HepG2 (cell line): ENCODE results near the gene LRRC3C. TPM values are rescaled to one million over a fixed set of nuclear protein-coding genes. Genes with fewer than 3 reads are reported as not detected.

Experiments used
- BRCA1 ChIP-seq: sonication (generic); formaldehyde crosslinking; IDR thresholded peaks from 2 replicates; pipeline ENCODE4 v1.4.0; 2020; ENCODE audit warnings: missing genetic modification reagents
- RFX3 ChIP-seq: IDR thresholded peaks from 2 replicates; pipeline ENCODE4 v1.6.1; 2016; ENCODE audit warnings: missing biosample characterization, missing genetic modification reagents
- SOX6 ChIP-seq, 2 experiments: fragments of 450-650 bp in 1 of 2; sonication (generic) in 1 of 2; formaldehyde crosslinking in 1 of 2; IDR thresholded peaks; 2 replicates each; pipeline versions ENCODE4 v1.4.0 to v1.6.1; 2017 to 2020; ENCODE audit warnings: antibody characterized with exemption in 1 of 2, mild to moderate bottlenecking in 1 of 2, missing genetic modification reagents in 1 of 2
- TARDBP ChIP-seq: sonication (generic); formaldehyde crosslinking; IDR thresholded peaks from 2 replicates; pipeline ENCODE4 v1.8.0; 2022; ENCODE audit warnings: mild to moderate bottlenecking, missing genetic modification reagents
- ZFY ChIP-seq: sonication (generic); formaldehyde crosslinking; IDR thresholded peaks from 2 replicates; pipeline ENCODE4 v1.4.0; 2020; ENCODE audit warnings: missing genetic modification reagents
- ZHX2 ChIP-seq, 2 experiments: sonication (generic) in 1 of 2; formaldehyde crosslinking in 1 of 2; IDR thresholded peaks; 2 replicates each; pipeline versions ENCODE4 v1.6.1 to v1.9.0; 2014 to 2022; ENCODE audit warnings: antibody characterized with exemption in 1 of 2, borderline replicate concordance in 1 of 2, inconsistent platforms in 1 of 2, low read depth in 1 of 2, missing genetic modification reagents in 1 of 2
- ZNF17 ChIP-seq: sonication (generic); formaldehyde crosslinking; IDR thresholded peaks from 2 replicates; pipeline ENCODE4 v1.5.0; 2020; ENCODE audit warnings: mild to moderate bottlenecking, missing genetic modification reagents
- ZNF292 ChIP-seq: sonication (generic); formaldehyde crosslinking; IDR thresholded peaks from 2 replicates; pipeline ENCODE4 v1.8.1; 2022; ENCODE audit warnings: mild to moderate bottlenecking, low read depth, missing genetic modification reagents, borderline replicate concordance
- ZNF350 ChIP-seq: sonication (generic); formaldehyde crosslinking; IDR thresholded peaks from 2 replicates; pipeline ENCODE4 v1.4.0; 2020; ENCODE audit warnings: mild to moderate bottlenecking, low read depth, missing genetic modification reagents, borderline replicate concordance
- ZNF547 ChIP-seq: sonication (generic); formaldehyde crosslinking; IDR thresholded peaks from 2 replicates; pipeline ENCODE4 v1.5.1; 2020; ENCODE audit warnings: mild to moderate bottlenecking, missing genetic modification reagents
- polyA plus RNA-seq, 8 experiments: library from polyadenylated mRNA; depleted of rRNA in 3 of 8; stranded (reverse) in 7 of 8; unstranded in 1 of 8; fragments of >200 nt; fragmentation: Illumina TruSeq in 4 of 8; extraction: Trizol in 4 of 8; gene quantifications; 2 replicates each; pipeline versions ENCODE4 v1.2.1 to v1.2.3, GENCODE V29; 2011 to 2016; ENCODE audit warnings: low read depth in 4 of 8, missing spikeins in 1 of 8, mixed read lengths in 1 of 8; ENCODE audit not compliant: insufficient read depth in 1 of 8
- total RNA-seq, 5 experiments: library from RNA; depleted of rRNA; stranded (reverse); fragments of >200 nt; fragmentation: Illumina TruSeq; extraction: Trizol; gene quantifications; 2 replicates each; pipeline ENCODE4 v1.2.3, GENCODE V29; 2016; ENCODE audit warnings: low read depth in 1 of 5
- TF ChIP-seq, protein P1 (sequence below): sonication (generic); formaldehyde crosslinking; IDR thresholded peaks from 2 replicates; pipeline ENCODE4; 2020; ENCODE audit warnings: missing genetic modification reagents, mild to moderate bottlenecking, borderline replicate concordance
- TF ChIP-seq, protein P2 (sequence below): sonication (generic); formaldehyde crosslinking; IDR thresholded peaks from 2 replicates; pipeline ENCODE4 v1.9.0; 2021; ENCODE audit warnings: missing genetic modification reagents, borderline replicate concordance
- TF ChIP-seq, protein P3 (sequence below): sonication (generic); formaldehyde crosslinking; IDR thresholded peaks from 2 replicates; pipeline ENCODE4 v1.4.0; 2020; ENCODE audit warnings: mild to moderate bottlenecking, missing genetic modification reagents

Gene LRRC3C
- total and polyA plus RNA-seq, 2 of the 13 experiments (the other 11 are each of a cell fraction or from before 2014, with no cell fraction given) = 0.17 TPM; not detected in 1

- TF ChIP-seq SOX6 (IDR thresholded peaks at IDR 0.05) (no peak), SOX6 (CRISPR knock-in tag; IDR thresholded peaks at IDR 0.05) (peak; percentile 93), RFX3 (peak; percentile 50; the same call in 1 of the 2 replicates), ZNF547 (CRISPR knock-in tag) (peak; percentile 87), BRCA1 (CRISPR knock-in tag) (peak; percentile 99), ZFY (peak; percentile 93), ZNF350 (CRISPR knock-in tag) (peak; percentile 81), ZNF17 (peak; percentile 42; the same call in 1 of the 2 replicates), ZNF292 (CRISPR knock-in tag) (peak; percentile 78; the same call in 1 of the 2 replicates), TARDBP (CRISPR knock-in tag) (peak; percentile 99), ZHX2 (IDR thresholded peaks at IDR 0.05; ENCODE audit: low read depth) (no peak), ZHX2 (CRISPR knock-in tag; IDR thresholded peaks at IDR 0.05; ENCODE audit: borderline replicate concordance) (peak; percentile 86; the same call in 1 of the 2 replicates)
- TF ChIP-seq, protein P1, sequence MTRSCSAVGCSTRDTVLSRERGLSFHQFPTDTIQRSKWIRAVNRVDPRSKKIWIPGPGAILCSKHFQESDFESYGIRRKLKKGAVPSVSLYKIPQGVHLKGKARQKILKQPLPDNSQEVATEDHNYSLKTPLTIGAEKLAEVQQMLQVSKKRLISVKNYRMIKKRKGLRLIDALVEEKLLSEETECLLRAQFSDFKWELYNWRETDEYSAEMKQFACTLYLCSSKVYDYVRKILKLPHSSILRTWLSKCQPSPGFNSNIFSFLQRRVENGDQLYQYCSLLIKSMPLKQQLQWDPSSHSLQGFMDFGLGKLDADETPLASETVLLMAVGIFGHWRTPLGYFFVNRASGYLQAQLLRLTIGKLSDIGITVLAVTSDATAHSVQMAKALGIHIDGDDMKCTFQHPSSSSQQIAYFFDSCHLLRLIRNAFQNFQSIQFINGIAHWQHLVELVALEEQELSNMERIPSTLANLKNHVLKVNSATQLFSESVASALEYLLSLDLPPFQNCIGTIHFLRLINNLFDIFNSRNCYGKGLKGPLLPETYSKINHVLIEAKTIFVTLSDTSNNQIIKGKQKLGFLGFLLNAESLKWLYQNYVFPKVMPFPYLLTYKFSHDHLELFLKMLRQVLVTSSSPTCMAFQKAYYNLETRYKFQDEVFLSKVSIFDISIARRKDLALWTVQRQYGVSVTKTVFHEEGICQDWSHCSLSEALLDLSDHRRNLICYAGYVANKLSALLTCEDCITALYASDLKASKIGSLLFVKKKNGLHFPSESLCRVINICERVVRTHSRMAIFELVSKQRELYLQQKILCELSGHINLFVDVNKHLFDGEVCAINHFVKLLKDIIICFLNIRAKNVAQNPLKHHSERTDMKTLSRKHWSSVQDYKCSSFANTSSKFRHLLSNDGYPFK (CRISPR knock-in tag) = peak; percentile 57; the same call in 1 of the 2 replicates
- TF ChIP-seq, protein P2, sequence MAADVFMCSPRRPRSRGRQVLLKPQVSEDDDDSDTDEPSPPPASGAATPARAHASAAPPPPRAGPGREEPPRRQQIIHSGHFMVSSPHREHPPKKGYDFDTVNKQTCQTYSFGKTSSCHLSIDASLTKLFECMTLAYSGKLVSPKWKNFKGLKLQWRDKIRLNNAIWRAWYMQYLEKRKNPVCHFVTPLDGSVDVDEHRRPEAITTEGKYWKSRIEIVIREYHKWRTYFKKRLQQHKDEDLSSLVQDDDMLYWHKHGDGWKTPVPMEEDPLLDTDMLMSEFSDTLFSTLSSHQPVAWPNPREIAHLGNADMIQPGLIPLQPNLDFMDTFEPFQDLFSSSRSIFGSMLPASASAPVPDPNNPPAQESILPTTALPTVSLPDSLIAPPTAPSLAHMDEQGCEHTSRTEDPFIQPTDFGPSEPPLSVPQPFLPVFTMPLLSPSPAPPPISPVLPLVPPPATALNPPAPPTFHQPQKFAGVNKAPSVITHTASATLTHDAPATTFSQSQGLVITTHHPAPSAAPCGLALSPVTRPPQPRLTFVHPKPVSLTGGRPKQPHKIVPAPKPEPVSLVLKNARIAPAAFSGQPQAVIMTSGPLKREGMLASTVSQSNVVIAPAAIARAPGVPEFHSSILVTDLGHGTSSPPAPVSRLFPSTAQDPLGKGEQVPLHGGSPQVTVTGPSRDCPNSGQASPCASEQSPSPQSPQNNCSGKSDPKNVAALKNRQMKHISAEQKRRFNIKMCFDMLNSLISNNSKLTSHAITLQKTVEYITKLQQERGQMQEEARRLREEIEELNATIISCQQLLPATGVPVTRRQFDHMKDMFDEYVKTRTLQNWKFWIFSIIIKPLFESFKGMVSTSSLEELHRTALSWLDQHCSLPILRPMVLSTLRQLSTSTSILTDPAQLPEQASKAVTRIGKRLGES (CRISPR knock-in tag) = no peak; the same call in 1 of the 2 replicates
- TF ChIP-seq, protein P3, sequence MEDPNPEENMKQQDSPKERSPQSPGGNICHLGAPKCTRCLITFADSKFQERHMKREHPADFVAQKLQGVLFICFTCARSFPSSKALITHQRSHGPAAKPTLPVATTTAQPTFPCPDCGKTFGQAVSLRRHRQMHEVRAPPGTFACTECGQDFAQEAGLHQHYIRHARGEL = no peak
Measured at GRCh38 chr17:39923836-39924690, 3.5 kb upstream of the LRRC3C start (continued).
